HepG2 (cell line): ENCODE data around the gene LCK. TPM values are rescaled to one million over a fixed set of nuclear protein-coding genes. Genes with fewer than 3 reads are reported as not detected.

ENCODE experiments used
- ATAD3A ChIP-seq: sonication (generic); formaldehyde crosslinking; IDR thresholded peaks from 2 replicates; pipeline ENCODE4 v1.4.0; 2020; ENCODE audit warnings: missing genetic modification reagents
- E2F1 ChIP-seq: sonication (generic); formaldehyde crosslinking; IDR thresholded peaks from 2 replicates; pipeline ENCODE4 v1.5.0; 2020; ENCODE audit warnings: missing genetic modification reagents
- FOXP4 ChIP-seq: sonication (generic); formaldehyde crosslinking; IDR thresholded peaks from 2 replicates; pipeline ENCODE4 v1.4.0; 2020; ENCODE audit warnings: missing genetic modification reagents
- GATAD1 ChIP-seq: IDR thresholded peaks from 2 replicates; pipeline ENCODE4 v1.6.1; 2016; ENCODE audit warnings: missing genetic modification reagents, missing compliant biosample characterization
- GATAD2A ChIP-seq: IDR thresholded peaks from 2 replicates; pipeline ENCODE4 v1.6.1; 2016
- GFI1 ChIP-seq: sonication (generic); formaldehyde crosslinking; IDR thresholded peaks from 2 replicates; pipeline ENCODE4 v1.5.0; 2020; ENCODE audit warnings: missing genetic modification reagents, mild to moderate bottlenecking, borderline replicate concordance
- HDAC1 ChIP-seq: sonication (generic); formaldehyde crosslinking; IDR thresholded peaks from 2 replicates; pipeline ENCODE4 v1.5.1; 2020; ENCODE audit warnings: mild to moderate bottlenecking, missing genetic modification reagents
- HINFP ChIP-seq: sonication (generic); formaldehyde crosslinking; IDR thresholded peaks from 2 replicates; pipeline ENCODE4 v1.4.0; 2020; ENCODE audit warnings: low read depth, mild to moderate bottlenecking, missing genetic modification reagents
- KMT2A ChIP-seq: sonication (generic); formaldehyde crosslinking; IDR thresholded peaks from 2 replicates; pipeline ENCODE4 v1.4.0; 2020; ENCODE audit warnings: missing genetic modification reagents
- NCOA2 ChIP-seq: sonication (generic); formaldehyde crosslinking; IDR thresholded peaks from 2 replicates; pipeline ENCODE4 v1.8.0; 2022; ENCODE audit warnings: inconsistent platforms
- NR2F6 ChIP-seq, 2 experiments: IDR thresholded peaks; 2 replicates each; pipeline ENCODE4 v1.6.1; 2016; ENCODE audit warnings: antibody characterized with exemption in 1 of 2, mild to moderate bottlenecking in 1 of 2
- SOX5 ChIP-seq: IDR thresholded peaks from 2 replicates; pipeline ENCODE4 v1.6.1; 2016; ENCODE audit warnings: borderline replicate concordance
- SP5 ChIP-seq: IDR thresholded peaks from 2 replicates; pipeline ENCODE4 v1.6.1; 2016; ENCODE audit warnings: low read depth, borderline replicate concordance
- THAP11 ChIP-seq: IDR thresholded peaks from 2 replicates; pipeline ENCODE4 v1.6.1; 2016; ENCODE audit warnings: missing biosample characterization, missing genetic modification reagents
- ZBTB39 ChIP-seq: sonication (generic); formaldehyde crosslinking; IDR thresholded peaks from 2 replicates; pipeline ENCODE4 v1.5.0; 2020; ENCODE audit warnings: missing genetic modification reagents
- ZNF317 ChIP-seq: sonication (generic); formaldehyde crosslinking; IDR thresholded peaks from 2 replicates; pipeline ENCODE4 v1.5.0; 2020; ENCODE audit warnings: mild to moderate bottlenecking, missing genetic modification reagents
- ZNF34 ChIP-seq: sonication (generic); formaldehyde crosslinking; IDR thresholded peaks from 2 replicates; pipeline ENCODE4 v1.4.0; 2020; ENCODE audit warnings: mild to moderate bottlenecking, missing genetic modification reagents, borderline replicate concordance
- ZNF569 ChIP-seq: sonication (generic); formaldehyde crosslinking; IDR thresholded peaks from 2 replicates; pipeline ENCODE4 v1.5.0; 2020; ENCODE audit warnings: mild to moderate bottlenecking, missing genetic modification reagents, moderate library complexity, borderline replicate concordance
- ZNF576 ChIP-seq: sonication (generic); formaldehyde crosslinking; IDR thresholded peaks from 2 replicates; pipeline ENCODE4 v1.4.0; 2020; ENCODE audit warnings: mild to moderate bottlenecking, missing genetic modification reagents
- ZNF704 ChIP-seq: sonication (generic); formaldehyde crosslinking; IDR thresholded peaks from 2 replicates; pipeline ENCODE4 v1.8.1; 2023; ENCODE audit warnings: mild to moderate bottlenecking, inconsistent platforms, moderate library complexity, missing genetic modification reagents, borderline replicate concordance
- ZNF816 ChIP-seq: sonication (generic); formaldehyde crosslinking; IDR thresholded peaks from 2 replicates; pipeline ENCODE4 v1.8.0; 2022; ENCODE audit warnings: missing genetic modification reagents, mild to moderate bottlenecking, borderline replicate concordance
- ZNF883 ChIP-seq: sonication (generic); formaldehyde crosslinking; IDR thresholded peaks from 2 replicates; pipeline ENCODE4 v1.5.1; 2020; ENCODE audit warnings: mild to moderate bottlenecking, missing genetic modification reagents; ENCODE audit errors: not compliant biosample characterization
- polyA plus RNA-seq, 8 experiments: library from polyadenylated mRNA; depleted of rRNA in 3 of 8; stranded (reverse) in 7 of 8; unstranded in 1 of 8; fragments of >200 nt; fragmentation: Illumina TruSeq in 4 of 8; extraction: Trizol in 4 of 8; gene quantifications; 2 replicates each; pipeline versions ENCODE4 v1.2.1 to v1.2.3, GENCODE V29; 2011 to 2016; ENCODE audit warnings: low read depth in 4 of 8, missing spikeins in 1 of 8, mixed read lengths in 1 of 8; ENCODE audit not compliant: insufficient read depth in 1 of 8
- total RNA-seq, 5 experiments: library from RNA; depleted of rRNA; stranded (reverse); fragments of >200 nt; fragmentation: Illumina TruSeq; extraction: Trizol; gene quantifications; 2 replicates each; pipeline ENCODE4 v1.2.3, GENCODE V29; 2016; ENCODE audit warnings: low read depth in 1 of 5

The LCK gene
- total and polyA plus RNA-seq, 2 of the 13 experiments (the other 11 are each of a cell fraction or from before 2014, with no cell fraction given) = 0.93 to 1.8 TPM

GRCh38 chr1:32311709-32312393 is 60.8 kb downstream of the LCK start (continued):
- TF ChIP-seq E2F1 (no peak), HINFP (CRISPR knock-in tag) (no peak), GATAD2A (CRISPR knock-in tag) (peak; percentile 73; the same call in 1 of the 2 replicates), FOXP4 (peak; percentile 57), ZBTB39 (CRISPR knock-in tag) (no peak), ZNF576 (CRISPR knock-in tag) (no peak), ZNF704 (CRISPR knock-in tag) (no peak), THAP11 (CRISPR knock-in tag) (no peak), ZNF816 (peak; percentile 51; the same call in 1 of the 2 replicates), HDAC1 (CRISPR knock-in tag) (peak; percentile 44; the same call in 1 of the 2 replicates), KMT2A (CRISPR knock-in tag) (no peak), NR2F6 (IDR thresholded peaks at IDR 0.05) (peak; percentile 38; the same call in 1 of the 2 replicates), NR2F6 (CRISPR knock-in tag; IDR thresholded peaks at IDR 0.05) (no peak), ATAD3A (CRISPR knock-in tag) (no peak), NCOA2 (CRISPR knock-in tag) (0 out of 2 replicates have a peak, but pooled peaks have one; percentile 28), ZNF317 (CRISPR knock-in tag) (no peak), ZNF883 (CRISPR knock-in tag) (no peak), ZNF569 (CRISPR knock-in tag) (no peak), GFI1 (CRISPR knock-in tag) (0 out of 2 replicates have a peak, but pooled peaks have one; percentile 18), SP5 (CRISPR knock-in tag) (peak; percentile 62; the same call in 1 of the 2 replicates), ZNF34 (CRISPR knock-in tag) (no peak), SOX5 (CRISPR knock-in tag) (peak; percentile 12; the same call in 1 of the 2 replicates), GATAD1 (CRISPR knock-in tag) (0 out of 2 replicates have a peak, but pooled peaks have one; percentile 12)
